NT2/D1 (cell line): ENCODE measurements around the gene FAM53A.

ENCODE experiments used
- SUZ12 ChIP-seq: IDR thresholded peaks from 2 replicates; pipeline ENCODE4 v1.6.1; 2011; ENCODE audit not compliant: insufficient read length, insufficient read depth; ENCODE audit errors: extremely low read depth
- ZNF274 ChIP-seq: IDR thresholded peaks from 2 replicates; pipeline ENCODE4 v1.6.1; 2011; ENCODE audit warnings: mild to moderate bottlenecking, low read depth, low read length

DNA sequence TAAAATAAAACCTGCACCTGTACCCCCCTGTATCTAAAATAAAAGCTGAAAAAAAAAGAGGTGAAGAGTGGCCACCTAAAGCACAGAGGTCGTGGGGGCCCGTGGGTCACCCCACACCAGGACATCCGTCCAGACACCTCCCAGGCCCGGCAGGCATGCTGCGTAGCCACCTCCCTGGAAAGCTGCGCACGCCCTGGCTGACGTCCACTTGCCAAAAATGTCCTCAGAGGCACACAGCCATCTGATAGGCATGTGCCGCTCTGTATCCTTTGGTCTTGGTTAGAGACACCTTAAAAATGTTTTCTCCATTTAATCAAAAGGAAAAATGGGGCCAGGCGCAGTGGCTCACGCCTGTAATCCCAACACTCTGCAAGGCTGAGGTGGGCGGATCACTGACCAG is 17.7 kb downstream of the FAM53A start:
- no peak for TF ChIP-seq SUZ12
- TF ChIP-seq ZNF274 = no peak
